Heart left ventricle (tissue), 13 donors: Measurements from ENCODE around the gene ARF4.

Experiments
- CTCF ChIP-seq, 12 donors: fragments of 200-600 bp; sonication (generic) in 4 of 12; IDR thresholded peaks; one replicate each; pipeline versions ENCODE4 v1.5.0 to v1.8.0; 2018 to 2022; ENCODE audit warnings: antibody characterized with exemption in 12 of 12, mild to moderate bottlenecking in 5 of 12
- POLR2A ChIP-seq, 2 donors: fragments of 450-650 bp; IDR thresholded peaks; one replicate each; pipeline ENCODE4 v1.6.1; 2017; ENCODE audit warnings: antibody characterized with exemption in 2 of 2, mild to moderate bottlenecking in 2 of 2, moderate library complexity in 2 of 2
- donor health status: ischemic (EF 13 %, LVEDD 7.1; RV severe dilation, severe dysfunction).
- donor health status: DM: no; HTN: yes; CAD: no.
- donor health status: DM: no; HTN: no; CAD: no.
- donor health status: ischemic (EF 25% LVEDD 6.9; RV normal size, moderate dysfunction).
- donor health status: ischemic (EF 25% LVEDD 5.7; RV mildly dilated, moderate dysfunction).
- donor health status: ischemic (EF 35%, LVEDD 5.7; RV mildly dilated, moderate dysfunction).
- donor health status: nonischemic (EF 11% LVEDD 7.7; RV severe dilation, severe dysfunction).
- donor health status: DM: yes; HTN: yes; CAD: no.
- donor health status: PGD.
- donor health status: ischemic (EF 29% LVEDD 5.4; RV normal size, mild dysfunction).
- donor health status: nonischemic (EF 23%, LVEDD 6.1; RV moderate dilation, normal function).

- TF ChIP-seq POLR2A (IDR thresholded peaks at IDR 0.05) (no peak), CTCF (IDR thresholded peaks at IDR 0.05) (no peak)
Observed at GRCh38 chr3:57586778-57587177, 10.4 kb downstream of the ARF4 start.
